Testis (tissue), 2 donors: ENCODE results near the gene RPS21.

ENCODE experiments used
- CTCF ChIP-seq, 3 experiments: fragments of 450-650 bp in 2 of 3; fragments of 200-600 bp in 1 of 3; sonication (generic) in 1 of 3; IDR thresholded peaks; one replicate each; pipeline ENCODE4 v1.5.1; 2016 to 2019; ENCODE audit warnings: antibody characterized with exemption in 3 of 3, mild to moderate bottlenecking in 2 of 3, moderate library complexity in 1 of 3
- POLR2A ChIP-seq: fragments of 450-650 bp; IDR thresholded peaks from one replicate; pipeline ENCODE4 v1.6.1; 2017; ENCODE audit warnings: antibody characterized with exemption, mild to moderate bottlenecking, moderate library complexity

- TF ChIP-seq CTCF (IDR thresholded peaks at IDR 0.05) (no peak), POLR2A (no peak)
Observed at GRCh38 chr20:62436692-62437091, 49.8 kb downstream of the RPS21 start.
